Esophagus (tissue), 2 donors: ENCODE data around the gene DTX3. TPM values are rescaled to one million over a fixed set of nuclear protein-coding genes. Genes with fewer than 3 reads are reported as not detected.

Source experiments
- H3K27ac ChIP-seq, 2 donors: one replicate each; pipeline ENCODE4 v1.5.1; 2013; ENCODE audit warnings: low read depth in 2 of 2, mild to moderate bottlenecking in 2 of 2, inconsistent platforms in 1 of 2, low read length in 1 of 2, moderate library complexity in 1 of 2
- H3K27me3 ChIP-seq, 2 donors: one replicate each; pipeline ENCODE4 v1.6.1; 2013; ENCODE audit warnings: low read length in 2 of 2, control low read depth in 1 of 2, mild to moderate bottlenecking in 1 of 2; ENCODE audit not compliant: insufficient read depth in 2 of 2, control insufficient read depth in 1 of 2
- H3K36me3 ChIP-seq, 2 donors: one replicate each; pipeline ENCODE4 v1.6.1; 2013; ENCODE audit warnings: low read length in 1 of 2; ENCODE audit not compliant: control insufficient read depth in 2 of 2, insufficient read depth in 2 of 2
- H3K4me1 ChIP-seq, 2 donors: one replicate each; pipeline ENCODE4 v1.6.1; 2013; ENCODE audit warnings: low read length in 1 of 2; ENCODE audit not compliant: control insufficient read depth in 2 of 2, insufficient read depth in 2 of 2
- H3K4me3 ChIP-seq, 2 donors: one replicate each; pipeline ENCODE4 v1.5.1; 2013; ENCODE audit warnings: low read length in 2 of 2, mild to moderate bottlenecking in 2 of 2, low read depth in 1 of 2, moderate library complexity in 1 of 2
- H3K9me3 ChIP-seq, 2 donors: one replicate each; pipeline ENCODE4 v1.6.1; 2013; ENCODE audit warnings: mild to moderate bottlenecking in 2 of 2, low read depth in 1 of 2, low read length in 1 of 2, moderate library complexity in 1 of 2; ENCODE audit not compliant: control insufficient read depth in 2 of 2, insufficient read depth in 1 of 2
- WGBS, 2 donors: extraction: QIAGEN DNeasy Blood & Tissue Kit; methylation state at CpG; one replicate each; pipeline ENCODE4 v1.1.7; 2013; 5-methylcytosine and 5-hydroxymethylcytosine counted together
- polyA plus RNA-seq, 2 donors: library from polyadenylated mRNA; stranded (reverse); fragments of 200-250 nt; gene quantifications; one replicate each; pipeline ENCODE4 v1.2.3, GENCODE V29; 2013
- donor health status: healthy with polysubstance abuse.
- donor health status: Bipolar disorder and iron deficiency.

Gene DTX3
- polyA plus RNA-seq, 2 donors = 11.6 to 16.7 TPM

GRCh38 chr12:57611108-57611826, 6.6 kb downstream of the DTX3 start, which contains the start of gene ARHGEF25:
Gene ARHGEF25 (plus strand): TSS chr12:57611435. CDS start chr12:57611895, 460 bp downstream.
- no peaks in the 10 kb centered on the region for H3K27me3 ChIP-seq

GRCh38 chr12:57611827-57612710, 7.4 kb downstream of the DTX3 start:
- H3K4me1 ChIP-seq = peaks cover 4 to 6% of the 10 kb centered on the region in 2 donors
- no peaks in the 10 kb centered on the region for H3K9me3 ChIP-seq
- H3K27ac ChIP-seq = peak overlapping the region in 1 of 2 donors; percentile 80
- WGBS, 2 donors = 15 to 17% methylated on average over 21 to 23 of the region's 23 CpGs
- H3K4me3 ChIP-seq = peak overlapping the region in 1 of 2 donors; percentile 56
- peaks cover 0 to 2% of the 10 kb centered on the region in 2 donors for H3K36me3 ChIP-seq
- H3K27me3 ChIP-seq = no peaks in the 10 kb centered on the region

More at GRCh38 chr12:57611108-57611826, 6.6 kb downstream of the DTX3 start, which contains the start of gene ARHGEF25:
- H3K27ac ChIP-seq = peak within 1 kb of the TSS; percentile 80 to 84
- H3K4me3 ChIP-seq = peak within 1 kb of the TSS; percentile 47 to 56
- peaks cover 0 to 2% of the 10 kb centered on the region in 2 donors for H3K36me3 ChIP-seq
- WGBS, 2 donors = 1 to 2% methylated on average over 20 to 53 of the region's 55 CpGs
- H3K9me3 ChIP-seq = no peaks in the 10 kb centered on the region
- peaks cover 4 to 8% of the 10 kb centered on the region in 2 donors for H3K4me1 ChIP-seq

- Histone ChIP-seq H3K4me1 (peaks cover 4 to 6% of the 10 kb centered on the region in 2 donors), H3K9me3 (no peaks in the 10 kb centered on the region), H3K36me3 (peaks cover 0 to 2% of the 10 kb centered on the region in 2 donors), H3K27me3 (no peaks in the 10 kb centered on the region), H3K27ac (no peak overlapping the region), H3K4me3 (no peak overlapping the region)
- 89 to 90% methylated on average over 10 of the region's 10 CpGs for WGBS, 2 donors
These were observed 8.2 kb downstream of the DTX3 start for GRCh38 chr12:57612711-57613426.

GRCh38 chr12:57613427-57614109, 8.9 kb downstream of the DTX3 start:
- H3K36me3 ChIP-seq = no peaks in the 10 kb centered on the region
- 80 to 87% methylated on average over 10 of the region's 10 CpGs for WGBS, 2 donors
- no peaks in the 10 kb centered on the region for H3K27me3 ChIP-seq
- no peak overlapping the region for H3K4me3 ChIP-seq
- H3K9me3 ChIP-seq = no peaks in the 10 kb centered on the region
- peaks cover 4 to 6% of the 10 kb centered on the region in 2 donors for H3K4me1 ChIP-seq
- no peak overlapping the region for H3K27ac ChIP-seq

- H3K27me3 ChIP-seq = no peaks in the 10 kb centered on the region
- no peak overlapping the region for H3K4me3 ChIP-seq
- no peak overlapping the region for H3K27ac ChIP-seq
- H3K9me3 ChIP-seq = no peaks in the 10 kb centered on the region
- WGBS, 2 donors = 52 to 55% methylated on average over 14 of the region's 14 CpGs
- peaks cover 6% of the 10 kb centered on the region in 2 donors for H3K4me1 ChIP-seq
- H3K36me3 ChIP-seq = no peaks in the 10 kb centered on the region
These were observed 9.7 kb downstream of the DTX3 start for GRCh38 chr12:57614178-57614947.

GRCh38 chr12:57614948-57615500, 10.4 kb downstream of the DTX3 start:
- Histone ChIP-seq H3K4me1 (peaks cover 6 to 8% of the 10 kb centered on the region in 2 donors), H3K36me3 (no peaks in the 10 kb centered on the region), H3K27ac (no peak overlapping the region), H3K4me3 (no peak overlapping the region), H3K27me3 (peaks cover 0 to 2% of the 10 kb centered on the region in 2 donors), H3K9me3 (no peaks in the 10 kb centered on the region)
- WGBS, 2 donors = 82 to 83% methylated on average over 11 of the region's 11 CpGs

- Histone ChIP-seq H3K4me3 (no peak overlapping the region), H3K27ac (no peak overlapping the region), H3K36me3 (no peaks in the 10 kb centered on the region), H3K4me1 (peaks cover 6 to 8% of the 10 kb centered on the region in 2 donors), H3K9me3 (no peaks in the 10 kb centered on the region), H3K27me3 (peaks cover 0 to 4% of the 10 kb centered on the region in 2 donors)
- WGBS, 2 donors = 84 to 91% methylated on average over 5 of the region's 5 CpGs
These were observed 11.0 kb downstream of the DTX3 start for GRCh38 chr12:57615637-57616036.

GRCh38 chr12:57616383-57617101, 11.9 kb downstream of the DTX3 start:
- Histone ChIP-seq H3K27me3 (peaks cover 0 to 4% of the 10 kb centered on the region in 2 donors), H3K36me3 (no peaks in the 10 kb centered on the region), H3K4me1 (peaks cover 2 to 9% of the 10 kb centered on the region in 2 donors), H3K9me3 (peaks cover 0 to 2% of the 10 kb centered on the region in 2 donors), H3K4me3 (no peak overlapping the region), H3K27ac (no peak overlapping the region)
- 68 to 81% methylated on average over 3 of the region's 3 CpGs for WGBS, 2 donors
